ENCODE results near the gene NLRP5.
"Not testable (repeated sequence)": the region's sequence is repeated elsewhere in the genome, so short reads cannot be mapped to it uniquely, and the experiment has no call there.

Gene NLRP5

GRCh38 chr19:56079609-56080008 lies 93.0 kb downstream of the NLRP5 start:
- DNase-seq, result no peak

DNA sequence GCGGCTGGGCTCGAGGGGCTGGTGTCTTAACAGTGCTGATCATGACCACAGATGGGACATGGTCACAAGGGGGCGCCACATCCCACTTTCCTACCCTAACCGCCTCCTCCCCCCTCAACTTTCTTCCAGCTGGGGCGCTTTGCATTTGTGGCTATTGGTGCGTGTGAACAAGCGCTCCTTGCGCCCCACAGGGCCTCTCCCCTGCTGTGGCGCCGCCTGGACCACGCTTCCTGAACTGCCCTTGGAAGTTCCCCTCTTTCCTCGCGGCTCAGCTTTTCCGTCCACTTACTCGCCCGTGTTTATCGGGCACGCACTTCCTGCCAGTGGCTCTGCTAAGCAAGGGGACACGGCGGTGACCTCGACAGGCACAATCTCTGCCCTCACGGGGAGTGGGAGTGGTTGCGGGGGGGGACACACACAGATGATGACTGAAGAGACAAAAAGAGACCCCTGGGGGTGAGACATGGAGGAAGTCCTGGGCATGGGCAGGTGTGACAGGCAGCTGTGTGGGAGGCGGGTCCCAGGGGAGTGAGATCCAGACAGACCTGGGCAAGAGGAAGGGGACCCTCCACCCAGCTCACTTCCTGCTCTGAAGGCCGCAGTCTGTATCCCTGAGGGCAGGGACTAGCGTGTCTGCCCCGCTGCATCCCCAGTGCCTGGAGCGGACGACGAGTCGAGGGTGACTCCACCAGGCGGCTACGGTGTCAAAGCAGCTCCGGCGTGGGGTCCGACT lies 94.3 kb downstream of the NLRP5 start:
- peak; percentile 8 for DNase-seq

DNA sequence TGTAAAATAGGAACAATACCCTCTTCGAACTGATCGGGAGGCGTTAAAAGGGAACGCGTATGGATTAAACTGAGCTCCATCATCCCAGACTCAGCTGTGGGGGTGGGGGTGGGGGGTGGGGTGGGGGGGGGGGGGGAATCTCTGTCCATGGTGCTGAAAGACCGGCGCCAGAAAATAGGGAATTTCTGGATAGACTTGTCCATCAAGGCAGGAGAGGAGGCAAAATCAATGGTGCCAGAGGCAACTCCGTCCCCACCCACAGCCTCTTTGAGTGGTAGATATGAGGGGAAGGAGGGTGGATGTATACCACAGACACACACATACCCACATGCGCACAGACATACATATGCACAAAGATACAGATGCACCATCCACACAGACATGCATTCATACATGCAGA lies 97.1 kb downstream of the NLRP5 start:
- DNase-seq, result no peak

GRCh38 chr19:56084835-56085536 lies 98.4 kb downstream of the NLRP5 start:
- DNase-seq, result no peak

GRCh38 chr19:56085571-56086275 lies 99.1 kb downstream of the NLRP5 start:
- no peak for DNase-seq

DNA sequence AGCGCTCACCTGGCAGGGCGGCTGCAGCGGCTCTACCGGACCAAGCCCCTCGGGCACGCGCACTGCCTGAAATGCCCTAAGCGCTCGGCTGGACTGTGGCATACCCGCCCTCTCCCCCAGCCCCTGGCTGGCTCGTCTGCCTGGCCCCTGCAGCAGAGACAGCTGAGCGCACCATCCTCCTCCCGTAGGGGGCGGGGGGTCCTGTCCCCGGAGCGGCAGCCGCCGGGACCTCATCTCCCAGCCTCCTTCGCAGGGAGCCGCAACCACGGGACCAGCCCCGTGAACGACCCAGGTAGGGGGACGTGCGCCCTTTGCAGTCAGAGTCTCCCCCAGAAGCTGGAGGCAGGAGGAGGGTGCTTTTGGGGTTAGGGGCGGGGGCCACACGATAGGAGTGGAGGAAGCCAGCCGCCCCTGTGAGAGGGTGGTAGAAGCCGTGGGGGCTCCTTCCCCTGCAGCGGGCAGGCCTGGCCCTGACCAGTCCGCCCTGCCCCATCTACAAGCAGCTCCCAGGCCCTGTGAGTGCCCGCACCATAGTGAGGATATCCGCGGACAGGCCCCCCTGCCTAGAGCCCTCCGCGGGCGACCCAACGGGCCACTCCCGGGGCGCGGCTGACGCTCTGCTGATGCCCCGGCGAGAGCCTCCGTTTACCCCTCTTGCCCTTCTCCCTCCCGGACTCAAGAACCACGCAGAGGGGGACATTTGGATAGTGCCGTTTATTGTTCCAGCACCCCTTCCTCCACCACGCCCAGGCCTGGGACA lies 100.3 kb downstream of the NLRP5 start:
- DNase-seq, result no peak

GRCh38 chr19:56087647-56088496 lies 101.3 kb downstream of the NLRP5 start:
- no peak for DNase-seq

DNA sequence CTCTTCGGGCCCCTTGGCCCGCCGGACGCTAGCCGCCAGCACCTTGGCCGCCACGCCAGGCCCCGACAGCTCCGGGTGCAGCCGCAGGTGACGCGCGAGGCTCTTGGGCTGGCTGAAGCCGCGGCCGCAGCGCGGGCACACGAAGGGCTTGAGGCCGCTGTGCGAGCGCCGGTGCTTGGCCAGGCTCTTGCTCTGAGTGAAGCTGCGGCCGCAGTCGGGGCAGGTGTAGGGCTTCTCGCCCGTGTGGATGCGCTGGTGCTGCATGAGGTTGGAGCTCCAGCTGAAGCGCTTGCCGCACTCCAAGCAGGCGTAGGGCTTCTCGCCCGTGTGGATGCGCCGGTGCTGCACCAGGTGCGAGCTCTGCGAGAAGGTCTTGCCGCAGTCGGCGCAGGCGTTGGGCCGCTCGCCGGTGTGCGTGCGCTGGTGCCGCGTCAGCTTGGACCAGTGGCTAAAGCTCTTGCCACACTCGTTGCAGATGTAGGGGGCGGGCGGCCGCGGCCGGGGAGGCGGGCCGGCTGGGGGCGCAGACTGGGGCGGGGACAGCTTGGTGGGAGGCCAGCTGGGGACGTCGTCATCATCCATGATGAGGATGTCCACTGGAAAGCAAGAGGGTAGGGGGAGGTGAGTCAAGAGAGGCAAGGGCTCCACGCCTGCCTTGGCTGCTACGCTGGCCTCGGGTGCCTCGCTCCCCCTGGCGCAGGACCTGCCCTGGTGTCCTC lies 102.1 kb downstream of the NLRP5 start:
- no peak for DNase-seq

DNA sequence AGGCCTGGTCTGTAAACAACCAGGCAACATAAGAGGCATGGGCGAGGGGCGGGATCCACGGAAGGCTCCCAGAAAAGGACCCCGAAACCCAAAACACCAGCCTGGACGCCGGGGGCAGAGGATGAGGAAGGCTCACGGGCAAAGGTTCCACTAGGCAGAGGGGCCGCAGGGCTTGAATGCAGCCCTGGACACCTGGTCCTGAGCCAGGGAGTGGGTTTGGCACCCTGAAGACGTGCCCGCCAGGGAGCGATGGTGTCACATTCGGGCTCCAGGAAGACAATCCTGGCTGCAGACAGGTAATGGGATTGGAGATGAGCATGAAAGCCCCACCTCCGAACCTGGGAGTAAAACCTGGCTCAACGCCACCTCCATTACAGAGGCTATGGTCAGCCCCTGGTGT lies 102.8 kb downstream of the NLRP5 start:
- DNase-seq, result no peak

DNA sequence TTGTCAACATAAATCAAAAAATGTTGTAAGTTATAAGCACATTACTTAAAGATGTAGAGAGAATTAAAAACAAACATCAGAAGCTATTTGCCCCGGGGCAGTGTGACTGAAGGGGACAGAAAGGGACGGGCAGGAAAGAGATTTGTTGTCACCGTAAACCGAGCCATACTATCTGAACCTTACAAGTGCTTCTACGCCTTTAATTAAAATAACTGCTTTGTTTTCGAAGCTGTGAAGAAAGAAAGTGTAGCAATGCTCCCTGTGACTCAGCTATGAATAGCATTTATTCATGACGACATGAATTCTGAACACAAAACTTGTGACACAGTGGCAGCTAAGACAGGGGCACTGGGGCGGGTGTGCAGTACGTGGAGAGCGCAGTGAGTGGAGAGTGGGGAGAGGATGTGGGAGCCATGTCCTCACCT lies 104.5 kb downstream of the NLRP5 start:
- no peak for DNase-seq

- DNase-seq, result no peak
Measured at GRCh38 chr19:56091751-56092546, 105.4 kb downstream of the NLRP5 start.

- DNase-seq, result no peak
Measured at GRCh38 chr19:56092685-56093631, 106.4 kb downstream of the NLRP5 start.

- no peak for DNase-seq
Measured at GRCh38 chr19:56094449-56094848, 107.9 kb downstream of the NLRP5 start.

- DNase-seq, result no peak
Measured at GRCh38 chr19:56096665-56097064, 110.1 kb downstream of the NLRP5 start.

- no peak for DNase-seq
Measured at GRCh38 chr19:56097306-56097705, 110.7 kb downstream of the NLRP5 start.

DNA sequence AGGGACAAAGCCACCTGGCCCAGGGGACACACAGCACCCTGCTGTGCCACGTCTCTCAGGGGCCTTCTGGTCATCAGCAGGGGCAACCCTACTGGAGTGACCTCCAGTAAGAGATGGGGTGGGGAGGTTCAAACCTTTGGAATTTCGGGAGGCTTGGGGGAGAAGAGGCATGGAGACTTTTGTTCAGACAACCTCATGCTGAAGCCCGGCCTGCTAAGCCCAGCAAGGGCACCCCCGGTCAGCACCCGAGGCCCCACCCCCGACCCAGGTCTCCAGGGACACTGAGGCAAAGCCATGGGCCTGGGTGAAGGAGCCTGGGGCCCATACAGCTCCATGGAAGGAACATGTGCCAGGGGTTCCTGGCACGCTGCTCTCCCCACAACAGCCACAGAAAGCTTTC lies 111.2 kb downstream of the NLRP5 start:
- no peak for DNase-seq

- DNase-seq, result not testable (repeated sequence)
Measured at GRCh38 chr19:56098237-56098636, 111.7 kb downstream of the NLRP5 start.

DNA sequence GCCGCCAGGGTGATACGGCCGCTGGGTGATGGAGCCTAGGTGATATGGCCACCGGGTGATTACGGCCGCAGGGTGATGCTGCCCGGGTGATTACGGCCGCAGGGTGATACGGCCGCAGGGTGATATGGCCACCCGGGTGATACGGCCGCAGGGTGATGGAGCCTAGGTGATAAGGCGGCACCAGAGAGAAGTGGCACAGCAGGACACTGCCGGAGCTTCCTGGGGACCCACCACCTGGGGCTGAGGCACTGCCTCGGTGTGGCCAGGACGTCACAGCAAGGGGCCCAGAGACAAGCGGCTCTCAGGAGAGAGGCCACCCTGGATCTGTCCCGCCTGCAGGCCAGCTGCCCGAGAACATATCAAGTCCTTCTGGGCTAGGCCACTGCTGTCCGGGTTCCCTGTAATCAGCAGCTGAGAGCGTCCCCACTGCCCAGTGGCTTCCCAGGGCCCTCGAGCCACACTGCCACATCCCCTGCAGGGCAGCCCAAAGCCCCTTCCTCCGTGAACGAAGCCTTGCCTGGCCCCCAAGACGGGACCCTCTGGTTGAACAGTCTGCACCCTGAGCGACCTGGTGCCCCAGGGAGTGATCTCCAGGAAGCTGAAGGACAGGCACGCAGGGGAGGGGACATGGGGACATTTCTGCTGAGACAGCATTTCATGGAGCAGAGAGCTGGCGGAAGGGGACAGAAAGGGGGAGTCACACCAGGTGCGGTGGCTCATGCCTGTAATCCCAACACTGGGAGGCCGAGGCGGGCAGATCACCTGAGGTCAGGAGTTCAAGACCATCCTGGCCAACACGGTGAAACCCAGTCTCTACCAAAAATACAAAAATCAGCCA lies 112.4 kb downstream of the NLRP5 start:
- DNase-seq, result no peak
